WTC11 (cell line): ENCODE measurements around the gene ST3GAL6. TPM values are rescaled to one million over a fixed set of nuclear protein-coding genes. Genes with fewer than 3 reads are reported as not detected.

Source experiments
- ATAC-seq: fragments of 200-7000 bp; cut with Tn5 transposase; 2 replicates; pipeline ENCODE4 v1.10.0; 2021; ENCODE audit warnings: mild to moderate bottlenecking, moderate library complexity
- CTCF ChIA-PET: fragments of 300-600 bp; sonication (Branson Sonifier 250); formaldehyde crosslinking; loops from one replicate; lab custom pipeline; 2021; ENCODE audit warnings: antibody characterized with exemption; lab: Charles Lee
- POLR2A ChIA-PET: fragments of 350-600 bp; sonication (Branson Sonifier 250); formaldehyde crosslinking; loops from one replicate; lab custom pipeline; 2021; ENCODE audit warnings: antibody characterized with exemption; lab: Charles Lee
- DNase-seq: peaks from one replicate; pipeline ENCODE4 v3.0.0; 2021; ENCODE audit warnings: low spot score
- H3K27ac Mint-ChIP-seq: 2 replicates; pipeline ENCODE4 v1.8.0; 2021; ENCODE audit warnings: mixed read lengths
- H3K27me3 Mint-ChIP-seq: 2 replicates; pipeline ENCODE4 v1.8.0; 2021; ENCODE audit warnings: low read depth, mild to moderate bottlenecking, moderate library complexity, mixed read lengths
- H3K36me3 Mint-ChIP-seq: 2 replicates; pipeline ENCODE4 v1.8.0; 2021; ENCODE audit warnings: mixed read lengths
- H3K4me1 Mint-ChIP-seq: 2 replicates; pipeline ENCODE4 v1.8.0; 2022; ENCODE audit warnings: mixed read lengths
- H3K4me3 Mint-ChIP-seq: 2 replicates; pipeline ENCODE4 v1.8.0; 2021; ENCODE audit warnings: mild to moderate bottlenecking, moderate library complexity, mixed read lengths
- H3K9me3 Mint-ChIP-seq: 2 replicates; pipeline ENCODE4 v1.8.0; 2021; ENCODE audit warnings: mixed read lengths
- FOXJ3 ChIP-seq: sonication (generic); formaldehyde crosslinking; IDR thresholded peaks from 2 replicates; pipeline ENCODE4 v1.9.0; 2021; ENCODE audit warnings: missing genetic modification reagents, mild to moderate bottlenecking, borderline replicate concordance
- GRHL2 ChIP-seq: fragments of 250-450 bp; sonication (Bioruptor Pico); IDR thresholded peaks from 2 replicates; pipeline ENCODE4 v1.8.0; 2022; ENCODE audit warnings: mild to moderate bottlenecking, moderate library complexity; ENCODE audit not compliant: insufficient replicate concordance, severe bottlenecking
- IRF2 ChIP-seq: sonication (generic); formaldehyde crosslinking; IDR thresholded peaks from 2 replicates; pipeline ENCODE4 v1.8.0; 2022; ENCODE audit warnings: low read depth, missing genetic modification reagents, borderline replicate concordance
- KAT7 ChIP-seq: sonication (generic); formaldehyde crosslinking; IDR thresholded peaks from 2 replicates; pipeline ENCODE4 v1.8.1; 2023; ENCODE audit warnings: missing genetic modification reagents, mild to moderate bottlenecking, borderline replicate concordance
- NR1H2 ChIP-seq: sonication (generic); formaldehyde crosslinking; IDR thresholded peaks from 2 replicates; pipeline ENCODE4 v1.9.0; 2021; ENCODE audit warnings: mild to moderate bottlenecking, moderate library complexity, missing genetic modification reagents
- SMAD3 ChIP-seq: sonication (generic); formaldehyde crosslinking; IDR thresholded peaks from 2 replicates; pipeline ENCODE4 v1.8.0; 2022; ENCODE audit warnings: missing genetic modification reagents, mild to moderate bottlenecking, borderline replicate concordance
- SP1 ChIP-seq: sonication (generic); formaldehyde crosslinking; conservative IDR thresholded peaks from 2 replicates; pipeline ENCODE4 v1.8.1; 2022; ENCODE audit warnings: missing genetic modification reagents
- TP53 ChIP-seq: sonication (generic); formaldehyde crosslinking; IDR thresholded peaks from 2 replicates; pipeline ENCODE4 v1.8.1; 2023; ENCODE audit warnings: mild to moderate bottlenecking, missing genetic modification reagents
- ZNF121 ChIP-seq: sonication (generic); formaldehyde crosslinking; IDR thresholded peaks from 2 replicates; pipeline ENCODE4 v1.8.0; 2023; ENCODE audit warnings: missing genetic modification reagents
- ZNF232 ChIP-seq: sonication (generic); formaldehyde crosslinking; IDR thresholded peaks from 2 replicates; pipeline ENCODE4 v1.8.0; 2022; ENCODE audit warnings: mild to moderate bottlenecking, missing genetic modification reagents
- ZNF671 ChIP-seq: fragments of 250-450 bp; sonication (Bioruptor Pico); IDR thresholded peaks from 2 replicates; pipeline ENCODE4 v1.8.0; 2021; ENCODE audit warnings: mild to moderate bottlenecking
- total RNA-seq: library from RNA; stranded (reverse); gene quantifications from 3 replicates; pipeline ENCODE4 v1.2.3, GENCODE V29; 2021
- TF ChIP-seq, protein P1 (sequence below): sonication (generic); formaldehyde crosslinking; conservative IDR thresholded peaks from 2 replicates; pipeline ENCODE4 v1.8.1; 2022; ENCODE audit warnings: mild to moderate bottlenecking, missing genetic modification reagents
- TF ChIP-seq, protein P2 (sequence below): sonication (generic); formaldehyde crosslinking; IDR thresholded peaks from 2 replicates; pipeline ENCODE4 v1.8.1; 2023; ENCODE audit warnings: mild to moderate bottlenecking, missing genetic modification reagents
- TF ChIP-seq, protein P3 (sequence below): sonication (generic); formaldehyde crosslinking; IDR thresholded peaks from 2 replicates; pipeline ENCODE4 v1.8.1; 2023; ENCODE audit warnings: mild to moderate bottlenecking, missing genetic modification reagents
- TF ChIP-seq, protein P4 (sequence below): sonication (generic); formaldehyde crosslinking; IDR thresholded peaks from 2 replicates; pipeline ENCODE4 v1.8.1; 2023; ENCODE audit warnings: mild to moderate bottlenecking, missing genetic modification reagents, moderate library complexity

The ST3GAL6 gene
- total RNA-seq, 1 experiment from 2014 or later, result 8.1 TPM

DNA sequence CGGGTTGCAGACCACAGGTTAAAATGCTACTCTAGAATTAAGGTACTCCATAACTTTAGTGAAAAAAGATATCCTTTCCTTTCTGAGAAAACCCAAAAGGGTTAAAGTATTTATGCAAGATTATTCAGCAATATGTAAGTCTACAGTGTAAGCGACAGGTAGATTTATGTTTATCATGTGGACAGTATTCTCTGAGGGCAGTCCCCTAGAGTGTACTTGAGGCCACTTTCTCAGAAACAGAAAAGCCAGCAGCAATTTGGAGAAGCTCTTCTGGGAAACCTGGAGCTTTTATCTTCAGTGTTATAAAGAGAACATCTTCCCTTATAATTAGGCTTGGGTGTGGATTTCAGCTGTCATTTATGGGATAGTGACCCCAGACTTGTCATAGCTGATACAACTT lies 8.9 kb downstream of the ST3GAL6 start:
- H3K27ac Mint-ChIP-seq, result no peak overlapping the region
- CTCF ChIA-PET, result no interaction called here

DNA sequence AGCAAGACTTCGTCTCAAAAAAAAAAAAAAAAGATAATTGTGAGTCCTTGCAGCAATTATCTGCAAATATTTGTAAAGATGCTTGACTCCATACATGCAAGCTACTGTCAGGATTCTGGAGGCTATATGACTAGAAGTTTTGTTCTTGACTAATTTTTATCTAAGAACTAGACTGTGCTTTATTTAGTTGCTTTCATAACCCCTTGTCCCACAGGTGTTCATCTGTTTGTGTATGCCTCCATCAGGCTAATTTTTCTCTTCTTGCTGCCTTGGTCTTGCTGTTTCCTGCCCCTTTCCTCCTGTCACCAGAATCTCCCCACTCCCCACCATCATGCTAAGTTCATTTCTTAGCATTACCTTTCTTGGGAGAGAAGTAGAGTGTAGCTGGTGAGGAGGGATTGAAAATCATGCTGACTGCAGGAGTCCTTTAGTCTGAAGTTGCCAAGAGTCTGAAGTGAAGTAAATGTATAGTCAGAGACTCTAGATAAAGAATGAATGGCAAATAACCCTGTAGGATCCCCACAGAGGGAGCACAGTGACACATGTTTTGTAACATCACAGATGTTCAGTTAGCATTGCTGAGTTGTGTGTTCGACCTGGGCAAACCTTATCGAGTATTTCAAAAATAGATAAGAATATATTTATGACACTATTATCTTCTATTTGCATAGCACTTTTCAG lies 12.5 kb downstream of the ST3GAL6 start:
- ATAC-seq (no peak), DNase-seq (no peak)
- TF ChIP-seq IRF2 (no peak), NR1H2 (CRISPR knock-in tag) (no peak), SMAD3 (CRISPR knock-in tag) (no peak), FOXJ3 (no peak), TP53 (CRISPR knock-in tag) (no peak)
- TF ChIP-seq, protein P1, sequence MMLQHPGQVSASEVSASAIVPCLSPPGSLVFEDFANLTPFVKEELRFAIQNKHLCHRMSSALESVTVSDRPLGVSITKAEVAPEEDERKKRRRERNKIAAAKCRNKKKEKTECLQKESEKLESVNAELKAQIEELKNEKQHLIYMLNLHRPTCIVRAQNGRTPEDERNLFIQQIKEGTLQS, result no peak
- TF ChIP-seq, protein P2, sequence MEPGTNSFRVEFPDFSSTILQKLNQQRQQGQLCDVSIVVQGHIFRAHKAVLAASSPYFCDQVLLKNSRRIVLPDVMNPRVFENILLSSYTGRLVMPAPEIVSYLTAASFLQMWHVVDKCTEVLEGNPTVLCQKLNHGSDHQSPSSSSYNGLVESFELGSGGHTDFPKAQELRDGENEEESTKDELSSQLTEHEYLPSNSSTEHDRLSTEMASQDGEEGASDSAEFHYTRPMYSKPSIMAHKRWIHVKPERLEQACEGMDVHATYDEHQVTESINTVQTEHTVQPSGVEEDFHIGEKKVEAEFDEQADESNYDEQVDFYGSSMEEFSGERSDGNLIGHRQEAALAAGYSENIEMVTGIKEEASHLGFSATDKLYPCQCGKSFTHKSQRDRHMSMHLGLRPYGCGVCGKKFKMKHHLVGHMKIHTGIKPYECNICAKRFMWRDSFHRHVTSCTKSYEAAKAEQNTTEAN (CRISPR knock-in tag), result no peak
- ChIA-PET CTCF (no interaction called here), POLR2A (interaction anchor here (0.5 kb wide), 1 partner anchor 54 kb away, joined by 4 read pairs; no protein-coding TSS in a partner anchor)
- Mint-ChIP-seq H3K9me3 (no peaks in the 10 kb centered on the region; the same call in 1 of the 2 replicates), H3K4me1 (peaks cover 4% of the 10 kb centered on the region; the same call in 1 of the 2 replicates), H3K36me3 (no peaks in the 10 kb centered on the region), H3K27me3 (no peaks in the 10 kb centered on the region), H3K27ac (no peak overlapping the region), H3K4me3 (no peak overlapping the region)

More for the DNA sequence above, 8.9 kb downstream of the ST3GAL6 start:
- Mint-ChIP-seq H3K36me3 (no peaks in the 10 kb centered on the region), H3K4me3 (no peak overlapping the region), H3K4me1 (peaks cover 3% of the 10 kb centered on the region; the same call in 1 of the 2 replicates), H3K9me3 (no peaks in the 10 kb centered on the region), H3K27me3 (no peaks in the 10 kb centered on the region)
- no peak for TF ChIP-seq IRF2
- no peak for TF ChIP-seq GRHL2 (CRISPR knock-in tag)
- TF ChIP-seq, protein P3, sequence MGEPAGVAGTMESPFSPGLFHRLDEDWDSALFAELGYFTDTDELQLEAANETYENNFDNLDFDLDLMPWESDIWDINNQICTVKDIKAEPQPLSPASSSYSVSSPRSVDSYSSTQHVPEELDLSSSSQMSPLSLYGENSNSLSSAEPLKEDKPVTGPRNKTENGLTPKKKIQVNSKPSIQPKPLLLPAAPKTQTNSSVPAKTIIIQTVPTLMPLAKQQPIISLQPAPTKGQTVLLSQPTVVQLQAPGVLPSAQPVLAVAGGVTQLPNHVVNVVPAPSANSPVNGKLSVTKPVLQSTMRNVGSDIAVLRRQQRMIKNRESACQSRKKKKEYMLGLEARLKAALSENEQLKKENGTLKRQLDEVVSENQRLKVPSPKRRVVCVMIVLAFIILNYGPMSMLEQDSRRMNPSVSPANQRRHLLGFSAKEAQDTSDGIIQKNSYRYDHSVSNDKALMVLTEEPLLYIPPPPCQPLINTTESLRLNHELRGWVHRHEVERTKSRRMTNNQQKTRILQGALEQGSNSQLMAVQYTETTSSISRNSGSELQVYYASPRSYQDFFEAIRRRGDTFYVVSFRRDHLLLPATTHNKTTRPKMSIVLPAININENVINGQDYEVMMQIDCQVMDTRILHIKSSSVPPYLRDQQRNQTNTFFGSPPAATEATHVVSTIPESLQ (CRISPR knock-in tag), result no peak
- POLR2A ChIA-PET, result interaction anchor here (0.7 kb wide), 1 partner anchor 22 kb away, joined by 3 read pairs; no protein-coding TSS in a partner anchor
- no peak for ATAC-seq
- DNase-seq, result no peak

DNA sequence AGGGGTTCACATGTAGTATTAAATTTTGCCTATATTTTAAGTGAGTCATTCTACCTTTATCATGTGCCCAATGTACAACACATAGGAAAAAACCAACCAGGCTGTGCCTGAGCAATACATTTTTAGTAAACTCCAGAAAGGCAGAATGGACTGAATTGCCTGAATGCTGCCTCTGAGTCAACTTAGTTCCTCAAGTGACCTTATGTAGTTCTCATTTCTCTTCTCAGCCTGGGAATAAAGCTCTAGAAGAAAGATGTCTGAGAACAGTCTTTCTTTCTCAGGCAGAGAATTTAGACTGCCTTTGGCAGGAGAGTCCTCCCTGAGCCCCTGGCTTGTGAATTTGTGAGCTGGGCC lies 13.0 kb downstream of the ST3GAL6 start:
- Mint-ChIP-seq H3K27me3 (no peaks in the 10 kb centered on the region; the same call in 1 of the 2 replicates), H3K36me3 (0 out of 2 replicates have a peak, but pooled peaks cover 3% of the 10 kb centered on the region), H3K9me3 (no peaks in the 10 kb centered on the region; the same call in 1 of the 2 replicates), H3K4me1 (peaks cover 4% of the 10 kb centered on the region; the same call in 1 of the 2 replicates), H3K27ac (no peak overlapping the region), H3K4me3 (no peak overlapping the region)
- POLR2A ChIA-PET, result no interaction called here
- TF ChIP-seq ZNF671 (CRISPR knock-in tag), result no peak
- TF ChIP-seq, protein P4, sequence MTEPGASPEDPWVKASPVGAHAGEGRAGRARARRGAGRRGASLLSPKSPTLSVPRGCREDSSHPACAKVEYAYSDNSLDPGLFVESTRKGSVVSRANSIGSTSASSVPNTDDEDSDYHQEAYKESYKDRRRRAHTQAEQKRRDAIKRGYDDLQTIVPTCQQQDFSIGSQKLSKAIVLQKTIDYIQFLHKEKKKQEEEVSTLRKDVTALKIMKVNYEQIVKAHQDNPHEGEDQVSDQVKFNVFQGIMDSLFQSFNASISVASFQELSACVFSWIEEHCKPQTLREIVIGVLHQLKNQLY (CRISPR knock-in tag), result no peak
- ATAC-seq (no peak), DNase-seq (no peak)
- CTCF ChIA-PET, result no interaction called here

DNA sequence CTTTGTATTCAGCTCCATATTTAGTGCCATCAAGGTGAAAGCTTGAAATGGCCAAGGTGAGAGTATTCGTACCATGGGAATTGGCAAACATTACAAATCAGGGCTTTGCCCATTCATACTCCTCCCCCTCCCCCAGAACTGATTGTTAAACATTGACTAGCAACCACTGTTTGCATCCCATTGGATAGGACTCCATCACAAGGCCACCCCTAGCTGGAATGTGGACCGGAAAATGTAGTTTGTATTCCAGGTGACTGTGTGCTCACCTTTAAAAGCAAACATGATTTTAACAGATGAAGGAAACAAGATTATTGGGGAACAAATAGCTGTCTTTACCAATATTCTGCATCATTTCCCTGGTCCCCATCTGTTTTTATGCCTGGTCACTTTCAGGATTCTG lies 14.1 kb downstream of the ST3GAL6 start:
- Mint-ChIP-seq H3K4me3 (no peak overlapping the region), H3K4me1 (peaks cover 4% of the 10 kb centered on the region; the same call in 1 of the 2 replicates), H3K36me3 (0 out of 2 replicates have a peak, but pooled peaks cover 3% of the 10 kb centered on the region)
- TF ChIP-seq ZNF121 (CRISPR knock-in tag) (no peak), SP1 (CRISPR knock-in tag) (no peak), KAT7 (CRISPR knock-in tag) (no peak), ZNF232 (CRISPR knock-in tag) (no peak)
- TF ChIP-seq, all 79 proteins: peak for 0
- Mint-ChIP-seq H3K27ac (no peak overlapping the region), H3K9me3 (no peaks in the 10 kb centered on the region; the same call in 1 of the 2 replicates), H3K27me3 (no peaks in the 10 kb centered on the region; the same call in 1 of the 2 replicates)
- ATAC-seq, result no peak
- ChIA-PET CTCF (interaction anchor here (1.5 kb wide), 1 partner anchor 40 kb away, joined by 3 read pairs; no protein-coding TSS in a partner anchor), POLR2A (no interaction called here)
- DNase-seq, result no peak
